Pericardium fibroblast (primary cell): Measurements from ENCODE around the gene CINP. TPM values are rescaled to one million over a fixed set of nuclear protein-coding genes. Genes with fewer than 3 reads are reported as not detected.

Experiments
- total RNA-seq: library from RNA; depleted of rRNA; stranded (reverse); fragments of >200 nt; gene quantifications from 2 replicates; pipeline ENCODE4 v1.2.3, GENCODE V29; 2015

CINP gene
- total RNA-seq, result 31.9 and 58.3 TPM in 2 replicates

GRCh38 chr14:102362545-102363181 is at the start of gene CINP, which contains the start of gene TECPR2:
TSS of gene CINP (minus strand) at chr14:102362890. CDS start at chr14:102362851, 39 bp downstream.
TSS of gene TECPR2 (plus strand) at chr14:102362941. CDS start at chr14:102376722, 13,781 bp downstream.

GRCh38 chr14:102319351-102320032 is 43.2 kb downstream of the CINP start, which contains the start of gene ZNF839:
TSS of gene ZNF839 (plus strand) at chr14:102319746. CDS start at chr14:102319766, 20 bp downstream.

DNA sequence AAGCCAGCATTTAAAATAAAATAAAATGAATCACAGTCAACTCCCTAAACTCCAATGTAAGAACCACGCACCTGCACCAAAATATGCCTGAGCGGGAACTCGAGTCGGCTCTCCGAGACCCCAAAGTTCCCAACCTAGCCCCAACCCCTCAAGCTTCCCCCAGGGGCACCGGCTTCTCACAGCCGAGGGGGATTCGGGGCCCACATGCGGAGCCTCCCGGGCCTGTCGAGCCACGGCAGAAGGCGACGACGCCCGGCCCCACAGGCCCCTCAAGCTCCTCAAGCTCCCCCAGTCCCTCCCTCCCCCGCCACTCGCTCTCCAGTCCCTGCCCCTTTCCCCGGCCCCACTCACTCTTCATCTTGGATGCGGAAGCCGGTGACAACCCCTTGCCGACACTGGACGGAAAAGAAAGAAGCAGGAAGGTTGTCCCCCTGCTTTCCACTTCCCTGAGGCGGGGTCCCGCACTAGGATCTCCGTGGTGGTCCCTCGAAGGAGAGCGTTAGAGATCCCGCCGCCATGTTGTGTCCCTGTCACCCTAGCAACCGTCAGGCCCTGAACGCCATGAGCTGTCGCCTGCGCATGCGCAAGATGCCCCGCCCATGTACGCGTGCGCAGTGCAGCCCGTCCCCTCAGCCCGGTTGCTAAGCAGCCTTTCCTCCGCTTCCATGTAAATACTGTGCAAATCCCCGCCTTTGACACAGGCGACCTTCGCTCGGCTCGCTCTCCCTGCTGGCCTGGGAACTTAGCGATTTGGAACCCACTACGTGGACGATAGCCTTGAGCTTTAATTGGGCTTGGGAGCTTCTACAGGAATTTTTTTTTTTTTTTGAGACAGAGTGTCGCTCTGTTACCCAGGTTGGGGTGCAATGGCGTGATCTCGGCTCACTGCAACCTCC is 57.8 kb downstream of the CINP start, which contains the start of gene MOK:
Gene MOK (minus strand): TSS at position 554 of the 896 bp plus-strand sequence. CDS start 196 bp downstream, at position 358.

Other genes starting within 250 kb of the CINP start
- gene WDR20, start 223.0 kb downstream of the CINP start, total RNA-seq, result 9.0 and 9.9 TPM in 2 replicates
- gene MOK, start 57.7 kb downstream of the CINP start, total RNA-seq, result 15.4 and 24.7 TPM in 2 replicates
- gene ZNF839, start 43.1 kb downstream of the CINP start, total RNA-seq, result 4.9 and 5.0 TPM in 2 replicates
- 7.8 and 33.2 TPM in 2 replicates for gene TECPR2, start 51 bp upstream of the CINP start, total RNA-seq
- 13.2 and 15.2 TPM in 2 replicates for gene ANKRD9, start 146.9 kb upstream of the CINP start, total RNA-seq
- gene RCOR1, start 229.8 kb upstream of the CINP start, total RNA-seq, result 10.3 and 12.3 TPM in 2 replicates